PC-9 (cell line): ENCODE measurements around the gene PKHD1. TPM values are rescaled to one million over a fixed set of nuclear protein-coding genes. Genes with fewer than 3 reads are reported as not detected.

Source experiments
- BruUV-seq: library from RNA; stranded (reverse); fragments of 400-500 nt; replicated peaks from 2 replicates; lab custom pipeline; 2021; lab: Mats Ljungman, UMichigan
- CTCF ChIA-PET: fragments of 300-600 bp; sonication (Branson Sonifier 250); formaldehyde crosslinking; loops from one replicate; lab custom pipeline; 2022; ENCODE audit warnings: antibody characterized with exemption; lab: Charles Lee
- POLR2A ChIA-PET: fragments of 300-600 bp; sonication (Branson Sonifier 250); formaldehyde crosslinking; loops from one replicate; lab custom pipeline; 2022; ENCODE audit warnings: antibody characterized with exemption; ENCODE audit not compliant: unreplicated experiment; lab: Charles Lee
- DNase-seq, 2 experiments: peaks; one replicate each; pipeline versions ENCODE4 v3.0.0 to v3.0.0-alpha.2; 2015 to 2022; ENCODE audit warnings: mixed read lengths in 1 of 2
- H2AFZ ChIP-seq: fragments of 200-600 bp; sonication (generic); 2 replicates; pipeline ENCODE4 v1.8.1; 2017; ENCODE audit warnings: antibody characterized with exemption
- H3F3A ChIP-seq: fragments of 200-600 bp; sonication (generic); 2 replicates; pipeline ENCODE4 v1.8.1; 2017; ENCODE audit warnings: antibody characterized with exemption, mild to moderate bottlenecking, low read depth; ENCODE audit not compliant: insufficient read depth
- H3K27ac ChIP-seq: fragments of 200-600 bp; sonication (generic); 2 replicates; pipeline ENCODE4 v1.6.1; 2016; ENCODE audit warnings: mixed run types
- H3K27me3 ChIP-seq: fragments of 200-600 bp; sonication (generic); 2 replicates; pipeline ENCODE4 v1.6.1; 2016; ENCODE audit warnings: low read depth, mixed run types; ENCODE audit not compliant: insufficient read depth
- H3K36me3 ChIP-seq: fragments of 200-600 bp; sonication (generic); 2 replicates; pipeline ENCODE4 v1.6.1; 2016; ENCODE audit warnings: low read depth, mixed run types
- H3K4me1 ChIP-seq: fragments of 200-600 bp; sonication (generic); replicated peaks from 2 replicates; pipeline ENCODE4 v1.6.1; 2016; ENCODE audit warnings: mixed run types; ENCODE audit not compliant: insufficient read depth
- H3K4me2 ChIP-seq: fragments of 200-600 bp; sonication (generic); 2 replicates; pipeline ENCODE4 v1.6.1; 2017; ENCODE audit warnings: mixed run types
- H3K4me3 ChIP-seq: fragments of 200-600 bp; sonication (generic); 2 replicates; pipeline ENCODE4 v1.6.1; 2016; ENCODE audit warnings: mixed run types
- H3K79me2 ChIP-seq: fragments of 200-600 bp; sonication (generic); 2 replicates; pipeline ENCODE4 v1.6.1; 2017; ENCODE audit warnings: low read depth, mixed run types
- H3K9me2 ChIP-seq: fragments of 200-600 bp; sonication (generic); 2 replicates; pipeline ENCODE4 v1.8.1; 2017; ENCODE audit warnings: mild to moderate bottlenecking; ENCODE audit not compliant: insufficient read depth
- H3K9me3 ChIP-seq: fragments of 200-600 bp; sonication (generic); 2 replicates; pipeline ENCODE4 v1.8.1; 2016; ENCODE audit warnings: low read depth; ENCODE audit not compliant: insufficient read depth
- H4K20me1 ChIP-seq: fragments of 200-600 bp; sonication (generic); 2 replicates; pipeline ENCODE4 v1.8.1; 2017; ENCODE audit not compliant: insufficient read depth
- EZH2 ChIP-seq: fragments of 200-600 bp; sonication (generic); IDR thresholded peaks from 2 replicates; pipeline ENCODE4 v1.8.0; 2017; ENCODE audit warnings: antibody characterized with exemption, low read depth
- intact Hi-C: fragments of 100-400 bp; cut with micrococcal nuclease; formaldehyde crosslinking; loops from one replicate; pipeline ENCODE4 v1.10.0; 2022; ENCODE audit not compliant: unreplicated experiment
- total RNA-seq: library from RNA; stranded (reverse); gene quantifications from 2 replicates; pipeline ENCODE4 v1.2.3, GENCODE V29; 2021
- TF ChIP-seq, protein P1 (sequence below): fragments of 200-600 bp; sonication (generic); conservative IDR thresholded peaks from 2 replicates; pipeline ENCODE4 v1.6.1; 2017; ENCODE audit warnings: mixed run types, antibody characterized with exemption, mild to moderate bottlenecking, moderate library complexity

PKHD1 gene
- total RNA-seq, 1 experiment from 2014 or later = not detected

DNA sequence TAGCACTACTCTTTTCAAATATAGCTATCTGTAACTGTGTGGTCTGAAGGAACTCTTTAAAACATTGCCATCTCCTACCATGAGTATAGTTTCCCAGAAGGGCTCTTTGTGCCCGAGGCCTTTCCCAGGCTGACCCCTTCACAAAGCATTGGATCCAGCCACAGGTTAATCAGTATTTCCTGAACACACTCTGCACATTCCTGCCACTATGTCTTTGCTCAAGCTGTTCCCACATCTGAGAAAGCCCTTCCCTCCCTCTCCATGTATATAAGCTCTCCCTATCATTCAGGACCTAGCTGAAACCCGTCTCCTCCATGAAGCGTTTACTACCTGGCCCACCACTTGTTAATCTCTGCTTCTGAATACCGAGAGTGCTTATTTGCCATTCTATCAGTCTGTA, 47.8 kb upstream of the PKHD1 start:
- Histone ChIP-seq H3K79me2 (no peaks in the 10 kb centered on the region), H3K4me3 (no peak overlapping the region), H3K27me3 (peaks cover 78% of the 10 kb centered on the region), H2AFZ (no peak overlapping the region), H3K36me3 (no peaks in the 10 kb centered on the region), H3K4me1 (no peaks in the 10 kb centered on the region), H3F3A (no peaks in the 10 kb centered on the region), H3K4me2 (no peak overlapping the region), H3K27ac (no peak overlapping the region), H4K20me1 (no peaks in the 10 kb centered on the region), H3K9me2 (no peaks in the 10 kb centered on the region), H3K9me3 (no peaks in the 10 kb centered on the region)
- intact Hi-C loops = no loop called here
- no peak for DNase-seq
- TF ChIP-seq EZH2 = no peak
- TF ChIP-seq, protein P1, sequence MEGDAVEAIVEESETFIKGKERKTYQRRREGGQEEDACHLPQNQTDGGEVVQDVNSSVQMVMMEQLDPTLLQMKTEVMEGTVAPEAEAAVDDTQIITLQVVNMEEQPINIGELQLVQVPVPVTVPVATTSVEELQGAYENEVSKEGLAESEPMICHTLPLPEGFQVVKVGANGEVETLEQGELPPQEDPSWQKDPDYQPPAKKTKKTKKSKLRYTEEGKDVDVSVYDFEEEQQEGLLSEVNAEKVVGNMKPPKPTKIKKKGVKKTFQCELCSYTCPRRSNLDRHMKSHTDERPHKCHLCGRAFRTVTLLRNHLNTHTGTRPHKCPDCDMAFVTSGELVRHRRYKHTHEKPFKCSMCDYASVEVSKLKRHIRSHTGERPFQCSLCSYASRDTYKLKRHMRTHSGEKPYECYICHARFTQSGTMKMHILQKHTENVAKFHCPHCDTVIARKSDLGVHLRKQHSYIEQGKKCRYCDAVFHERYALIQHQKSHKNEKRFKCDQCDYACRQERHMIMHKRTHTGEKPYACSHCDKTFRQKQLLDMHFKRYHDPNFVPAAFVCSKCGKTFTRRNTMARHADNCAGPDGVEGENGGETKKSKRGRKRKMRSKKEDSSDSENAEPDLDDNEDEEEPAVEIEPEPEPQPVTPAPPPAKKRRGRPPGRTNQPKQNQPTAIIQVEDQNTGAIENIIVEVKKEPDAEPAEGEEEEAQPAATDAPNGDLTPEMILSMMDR = no peak
- CTCF ChIA-PET = no interaction called here
- POLR2A ChIA-PET = no interaction called here
- BruUV-seq = no TSS peak

DNA sequence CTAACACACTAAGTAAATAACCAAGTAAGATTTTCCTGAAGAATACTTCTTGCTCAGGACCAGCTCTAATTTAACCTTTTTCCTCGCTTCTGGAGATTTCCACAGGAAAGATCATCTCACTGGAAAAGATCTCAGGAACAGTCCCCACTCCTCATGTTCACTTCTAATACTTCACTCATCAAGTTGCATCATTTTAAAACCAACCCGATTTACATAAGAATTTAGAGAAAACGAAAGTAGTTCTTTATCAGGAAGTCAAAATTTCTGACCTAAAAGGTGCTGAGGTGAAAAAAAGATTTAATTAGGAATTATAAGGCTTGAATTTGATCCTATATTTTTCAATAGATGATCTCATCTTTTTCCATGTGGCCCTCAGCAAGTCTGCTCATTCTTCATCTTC, 46.6 kb upstream of the PKHD1 start:
- Histone ChIP-seq H3K9me3 (no peaks in the 10 kb centered on the region), H3K4me1 (no peaks in the 10 kb centered on the region), H2AFZ (no peak overlapping the region), H4K20me1 (no peaks in the 10 kb centered on the region), H3K4me3 (no peak overlapping the region), H3K4me2 (no peak overlapping the region), H3K79me2 (no peaks in the 10 kb centered on the region), H3K36me3 (no peaks in the 10 kb centered on the region), H3K9me2 (no peaks in the 10 kb centered on the region), H3F3A (no peaks in the 10 kb centered on the region), H3K27ac (no peak overlapping the region), H3K27me3 (peaks cover 67% of the 10 kb centered on the region)
- TF ChIP-seq, protein P1 = no peak
- TF ChIP-seq EZH2 = no peak
- CTCF ChIA-PET = no interaction called here
- BruUV-seq = no TSS peak
- no peak for DNase-seq
- POLR2A ChIA-PET = no interaction called here
- intact Hi-C loops = no loop called here

DNA sequence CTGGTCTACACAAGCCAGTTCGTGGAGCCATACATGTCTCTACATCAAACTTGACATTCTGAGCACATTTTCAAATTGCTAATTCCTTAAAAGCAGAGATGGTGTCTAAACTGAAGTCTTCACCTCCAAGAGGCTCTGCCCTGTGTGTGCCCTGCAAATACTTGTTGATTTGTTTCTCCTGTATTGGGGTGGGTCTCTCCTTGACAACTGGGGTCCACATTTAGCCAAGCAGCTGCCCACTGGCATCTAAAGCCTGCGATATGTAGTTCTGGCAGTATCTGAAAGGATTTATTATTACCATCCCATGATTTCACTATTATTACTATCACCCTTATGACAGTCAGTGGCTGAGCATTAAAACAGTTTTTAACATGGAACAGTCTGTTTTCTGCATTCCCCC, 45.9 kb upstream of the PKHD1 start:
- H3K27ac ChIP-seq = no peak overlapping the region
- no peaks in the 10 kb centered on the region for H3K79me2 ChIP-seq
- no peaks in the 10 kb centered on the region for H3K36me3 ChIP-seq
- no TSS peak for BruUV-seq
- H3K27me3 ChIP-seq = peaks cover 66% of the 10 kb centered on the region
- no peaks in the 10 kb centered on the region for H3K4me1 ChIP-seq
- CTCF ChIA-PET = no interaction called here
- intact Hi-C loops = no loop called here
- no peak for DNase-seq
- H3F3A ChIP-seq = no peaks in the 10 kb centered on the region
- POLR2A ChIA-PET = no interaction called here
- no peak overlapping the region for H3K4me3 ChIP-seq
- H3K9me3 ChIP-seq = no peaks in the 10 kb centered on the region
- no peaks in the 10 kb centered on the region for H4K20me1 ChIP-seq
- TF ChIP-seq EZH2 = no peak
- TF ChIP-seq, protein P1 = no peak
- no peaks in the 10 kb centered on the region for H3K9me2 ChIP-seq
- H2AFZ ChIP-seq = no peak overlapping the region
- H3K4me2 ChIP-seq = no peak overlapping the region
